Measurements from ENCODE around the gene ZDHHC1.
A peak's percentile ranks its signal among the peaks of the same experiment; 100 is the strongest.

Gene ZDHHC1

DNA sequence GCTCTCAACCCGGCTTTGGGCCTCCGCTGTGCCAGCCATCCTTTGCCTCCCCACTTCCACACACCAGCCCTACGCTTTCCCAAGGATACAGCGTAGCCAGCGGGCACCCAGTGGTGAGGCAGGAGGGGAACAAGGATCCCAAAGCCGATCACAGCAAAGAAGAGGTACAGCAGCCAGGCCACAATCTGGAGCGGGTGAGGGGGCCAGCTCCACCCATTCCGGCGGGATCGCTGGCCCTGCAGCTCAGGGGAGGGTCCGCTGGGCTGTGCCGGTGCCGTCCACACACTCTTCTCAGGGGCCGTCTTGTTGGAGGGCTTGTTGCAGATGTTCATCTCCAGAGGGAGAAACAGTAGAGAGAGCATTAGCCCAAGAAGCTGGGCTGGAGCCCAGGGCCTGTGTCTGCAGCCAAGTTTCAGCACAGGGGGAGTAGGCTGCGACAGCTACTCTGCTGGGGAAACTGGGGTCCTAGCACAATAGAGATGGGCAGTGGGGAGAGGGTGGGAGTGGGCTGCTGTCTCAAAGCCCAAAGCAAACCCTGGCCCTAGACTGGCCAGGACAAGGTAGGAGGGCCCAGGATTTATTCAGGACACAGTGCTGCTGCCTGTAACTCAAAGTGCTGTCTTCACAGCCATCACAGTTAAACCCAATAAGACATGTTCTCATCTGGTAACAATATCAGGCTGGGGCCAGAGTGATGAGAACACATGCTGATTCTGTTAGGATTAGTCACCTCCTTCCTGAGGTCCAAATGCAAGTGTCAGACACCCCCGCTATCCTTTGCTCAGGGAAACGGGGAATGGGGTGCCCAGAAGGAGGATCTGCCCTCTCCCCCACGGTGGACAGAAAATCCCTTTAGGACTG lies 9.9 kb downstream of the ZDHHC1 start:
- DNase-seq: peak; percentile 89

DNA sequence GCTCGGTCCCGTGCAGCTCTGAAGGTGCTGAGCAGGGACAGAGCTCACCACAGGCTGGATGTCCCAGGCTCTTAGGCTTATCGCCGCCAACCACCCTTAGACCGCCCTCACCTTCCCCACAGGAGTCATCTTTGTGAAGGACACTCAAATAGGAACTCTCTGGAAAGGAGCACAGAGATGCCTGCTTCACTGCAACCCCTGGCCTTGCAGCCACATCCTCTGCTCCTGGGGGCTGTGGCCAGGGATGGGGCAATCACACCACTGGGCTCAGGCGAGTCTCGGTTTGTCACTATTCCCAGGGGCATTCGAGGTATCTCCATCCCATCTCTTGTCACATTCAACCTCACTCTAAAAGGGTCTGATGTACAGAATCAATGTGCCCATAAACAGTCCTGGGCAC lies 10.9 kb downstream of the ZDHHC1 start:
- DNase-seq: no peak

DNA sequence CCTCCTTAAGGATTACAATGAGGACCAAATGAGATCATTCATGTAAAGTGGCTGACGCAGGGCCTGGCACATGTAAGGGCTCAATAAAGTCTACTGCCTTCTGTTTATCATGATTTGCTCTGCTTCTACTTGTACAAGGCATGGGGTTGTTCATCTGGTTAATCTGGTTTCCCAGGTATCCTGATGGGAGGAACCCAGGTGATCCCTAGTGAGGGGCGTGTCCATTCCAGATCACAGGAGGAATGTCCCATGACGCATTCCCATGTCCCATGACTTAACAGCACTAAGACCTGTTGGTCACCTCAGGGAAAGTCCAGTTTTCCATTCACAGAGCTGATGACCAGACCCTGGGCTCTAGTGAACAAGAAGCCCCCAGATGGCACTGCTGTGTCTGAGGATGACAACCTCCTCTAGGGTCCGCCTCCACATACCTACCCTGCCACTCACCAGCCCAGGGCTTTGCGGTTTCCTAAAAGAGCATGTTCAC lies 11.5 kb downstream of the ZDHHC1 start:
- DNase-seq: no peak

DNA sequence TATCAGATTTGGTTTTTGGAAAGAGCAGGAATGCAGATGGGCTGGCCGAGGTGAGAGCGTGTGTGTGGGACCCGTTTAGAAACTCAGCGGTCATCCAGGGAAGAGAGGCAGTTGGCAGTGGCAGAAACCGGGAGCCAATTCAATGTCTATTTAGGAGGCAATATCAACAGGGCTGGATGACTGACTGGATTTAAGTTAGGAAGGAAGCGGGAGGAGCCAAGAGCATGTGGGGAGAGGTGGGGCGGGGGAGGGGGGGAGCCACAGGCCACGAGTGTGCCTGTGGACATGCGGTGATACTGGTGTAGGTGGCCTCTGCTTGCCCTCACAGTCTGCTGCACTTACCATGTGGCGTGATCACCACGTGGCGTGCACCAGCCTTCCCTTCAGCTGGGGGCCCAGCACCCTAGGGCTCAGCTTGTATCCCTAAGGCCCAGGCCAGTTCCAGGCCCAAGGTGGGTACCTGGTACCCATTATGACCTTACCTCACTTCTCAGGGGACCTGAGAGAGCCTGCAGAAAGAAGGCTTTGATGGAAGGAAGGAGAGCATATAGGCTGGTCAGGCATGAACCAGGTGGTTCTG lies 12.2 kb downstream of the ZDHHC1 start:
- DNase-seq: no peak

DNA sequence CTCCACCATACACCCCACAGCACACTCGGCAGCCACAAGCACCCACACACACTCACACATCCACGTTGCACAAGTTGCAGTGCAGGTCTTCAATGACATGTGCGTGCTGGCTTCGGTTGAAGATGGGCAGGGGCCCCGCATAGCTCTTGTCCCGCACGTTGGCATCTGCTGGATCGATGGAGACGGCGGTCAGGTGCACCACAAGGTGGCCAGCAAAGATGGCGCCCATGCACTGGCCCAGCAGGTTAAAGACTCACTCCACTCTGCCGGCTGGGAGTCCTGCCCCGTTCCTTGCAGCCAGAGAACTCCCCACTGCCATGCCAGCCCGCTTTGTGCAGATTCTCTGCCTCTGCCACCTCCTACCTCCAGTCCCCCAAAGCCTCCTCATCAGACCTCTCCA lies 15.4 kb downstream of the ZDHHC1 start:
- no peak for DNase-seq

DNA sequence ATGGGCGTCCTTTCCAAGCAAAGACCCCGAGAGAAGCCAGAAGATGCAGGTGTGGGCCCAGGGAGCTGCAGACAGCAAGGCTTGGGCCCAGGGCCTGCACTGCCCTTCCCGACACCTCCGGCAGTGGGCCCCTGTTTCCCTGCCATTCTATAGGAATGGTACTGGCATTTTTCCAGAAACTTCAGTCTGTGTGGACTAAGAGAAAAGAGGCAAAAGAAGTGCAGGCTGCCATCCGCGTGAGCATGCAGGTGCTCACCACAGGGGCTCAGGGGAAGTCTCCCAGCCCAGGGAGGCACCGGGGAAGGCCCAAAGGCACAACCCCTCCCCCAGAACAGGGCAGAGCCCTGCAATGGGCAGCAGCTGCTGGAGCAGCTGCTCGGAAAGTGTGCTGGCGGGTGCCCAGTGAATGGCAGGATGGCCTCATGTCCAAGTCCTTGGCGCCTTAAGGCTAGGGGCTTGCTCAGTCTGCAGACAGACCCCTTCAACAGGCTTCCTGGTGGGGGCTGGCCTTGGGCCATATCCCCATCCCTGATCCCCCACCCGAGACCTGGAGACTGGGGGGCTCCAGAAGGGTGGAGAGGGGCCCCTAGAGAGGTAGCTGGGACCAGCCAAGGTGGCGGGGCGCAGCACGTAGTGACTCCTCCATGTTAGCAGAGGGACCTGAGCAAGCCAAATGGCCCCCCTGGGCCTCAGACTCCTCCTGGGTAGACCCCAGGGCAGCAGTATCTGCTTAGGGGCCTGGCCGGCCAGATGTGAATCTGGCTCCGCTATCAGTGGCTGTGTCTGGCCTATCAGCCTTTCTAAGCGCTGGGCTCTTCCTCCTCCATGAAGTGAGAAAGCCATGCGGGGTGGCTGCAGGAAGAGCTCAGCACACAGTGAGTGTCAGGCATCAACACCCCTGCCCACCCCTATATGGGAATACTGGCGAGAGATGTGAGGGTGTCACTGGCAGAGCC lies 16.2 kb downstream of the ZDHHC1 start:
- no peak for DNase-seq

DNA sequence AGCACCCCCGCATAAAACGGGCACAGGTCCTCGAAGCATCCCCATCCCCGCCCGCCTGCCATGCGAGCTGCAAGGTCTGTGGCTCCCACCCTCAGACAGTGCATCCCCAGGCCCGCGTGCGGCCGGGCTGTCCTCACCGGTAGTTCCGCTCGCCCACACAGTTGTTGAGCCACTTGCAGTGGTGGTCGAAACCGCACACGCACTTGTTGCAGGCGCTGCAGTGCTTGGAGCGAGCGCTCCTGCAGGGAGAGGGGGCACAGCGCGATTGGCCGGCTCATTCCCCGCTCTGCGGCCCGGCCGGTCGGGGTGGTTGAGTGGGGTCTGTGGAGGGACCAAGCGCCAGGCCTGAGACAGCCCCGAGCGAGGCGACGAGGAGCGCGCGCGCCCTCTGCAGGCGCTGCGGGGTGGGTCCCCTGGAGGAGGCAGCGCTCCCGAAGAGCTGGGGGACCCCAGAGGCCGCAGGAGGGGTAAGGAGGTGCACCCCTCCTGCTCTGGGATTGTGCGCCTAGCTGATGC lies 17.0 kb downstream of the ZDHHC1 start:
- no peak for DNase-seq

DNA sequence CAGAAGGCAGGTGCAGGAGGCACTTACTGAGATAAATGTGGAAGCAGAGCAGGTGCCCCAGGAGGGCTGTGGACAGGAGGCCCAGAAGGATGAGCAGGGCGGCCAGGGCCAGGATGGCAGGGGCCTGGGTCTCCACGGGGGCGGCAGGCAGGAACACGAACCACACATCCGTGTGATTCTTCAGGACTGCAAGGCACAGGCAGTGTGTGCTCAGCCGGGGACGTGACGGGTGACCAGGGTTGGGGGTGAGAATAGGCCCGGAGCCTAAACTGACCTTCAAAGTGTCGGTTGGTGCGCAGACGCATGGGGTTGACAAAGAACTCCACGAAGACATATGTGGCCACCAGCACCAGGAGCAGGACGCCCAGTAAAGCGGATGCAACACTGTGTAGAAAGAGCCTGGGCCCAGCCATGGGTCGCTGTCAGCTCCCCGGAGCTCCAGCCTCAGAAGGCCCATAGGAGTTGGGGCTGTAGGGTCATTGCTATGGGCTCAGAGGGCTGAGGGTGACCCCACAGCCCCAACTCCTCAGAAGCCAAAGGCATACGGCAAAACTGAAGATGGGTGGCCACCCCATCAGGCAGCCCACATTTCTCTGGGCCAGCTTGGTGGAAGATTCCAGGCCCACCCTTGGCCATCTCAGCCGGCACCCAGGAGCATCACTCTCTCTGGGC lies 17.6 kb downstream of the ZDHHC1 start:
- DNase-seq: no peak

DNA sequence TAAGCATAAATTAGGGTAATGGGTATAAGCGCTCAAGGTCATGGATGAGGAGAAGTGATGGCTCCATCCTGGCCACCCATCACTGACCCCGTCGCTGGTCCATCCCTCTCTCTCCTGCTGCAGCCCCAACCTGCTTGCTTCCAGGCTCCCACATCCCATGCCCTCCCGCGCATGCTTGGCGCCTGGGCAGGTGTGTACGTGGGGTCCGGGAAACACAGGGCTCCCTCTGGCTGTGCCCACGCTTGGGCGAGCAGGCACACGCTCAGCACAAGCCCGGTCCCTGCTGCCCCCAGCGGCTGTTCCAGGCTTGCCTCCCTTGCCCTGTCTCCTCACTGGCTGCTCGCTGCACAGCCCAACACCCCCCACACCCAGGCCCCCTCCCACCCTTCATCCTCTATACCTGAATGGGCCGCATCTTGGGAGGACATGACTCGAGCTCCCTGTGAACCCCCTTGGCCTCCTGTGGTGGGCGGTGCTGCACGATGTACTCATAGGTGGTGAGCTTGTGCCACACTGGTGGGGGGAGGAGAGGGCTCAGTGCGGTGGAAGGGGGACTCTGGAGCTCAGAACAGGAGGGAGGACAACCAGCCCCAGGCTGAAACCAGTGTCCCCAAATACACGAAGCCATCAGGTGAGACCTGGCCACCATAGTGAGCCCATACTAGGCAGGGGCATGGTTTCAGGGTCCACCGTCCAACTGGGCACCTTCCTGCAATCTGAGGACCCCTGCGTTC lies 18.3 kb downstream of the ZDHHC1 start:
- no peak for DNase-seq

DNA sequence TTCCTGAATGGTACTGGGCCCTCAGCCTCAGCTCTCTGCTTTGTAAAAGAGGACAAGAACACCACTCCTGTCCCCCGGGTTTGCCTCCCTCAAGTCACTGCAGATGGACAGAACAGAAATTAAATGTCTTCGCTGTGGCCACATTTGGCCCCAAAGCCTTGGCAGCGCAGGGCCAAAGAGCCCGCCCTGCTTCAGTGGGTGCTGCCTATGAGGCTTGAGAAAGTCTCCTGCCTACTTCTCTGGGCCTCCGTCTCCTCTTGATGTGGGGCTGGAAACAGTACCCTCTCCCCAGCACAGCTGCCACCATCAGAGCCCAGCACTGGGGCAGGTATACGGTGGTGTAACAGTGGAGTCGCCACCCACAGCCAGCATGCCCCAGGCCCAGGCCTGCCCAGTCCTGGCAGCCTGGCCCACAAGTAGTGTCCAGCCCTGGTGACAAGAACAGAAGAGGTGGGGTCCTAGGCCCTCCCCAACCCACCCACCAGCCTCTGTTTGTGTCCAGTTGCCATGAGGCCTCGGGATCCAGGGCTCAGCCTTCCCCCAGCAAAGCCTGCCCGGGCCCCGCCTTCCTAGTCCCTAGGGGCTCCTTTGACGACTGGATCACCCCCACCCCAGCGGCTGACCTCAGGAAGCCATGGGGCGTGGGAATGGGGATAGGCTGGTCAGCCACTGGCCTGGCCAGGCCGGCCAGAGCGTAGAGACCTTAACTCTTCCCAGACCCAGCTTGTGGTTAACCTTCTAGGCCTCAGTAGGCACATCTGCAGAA lies 19.1 kb downstream of the ZDHHC1 start:
- no peak for DNase-seq

DNA sequence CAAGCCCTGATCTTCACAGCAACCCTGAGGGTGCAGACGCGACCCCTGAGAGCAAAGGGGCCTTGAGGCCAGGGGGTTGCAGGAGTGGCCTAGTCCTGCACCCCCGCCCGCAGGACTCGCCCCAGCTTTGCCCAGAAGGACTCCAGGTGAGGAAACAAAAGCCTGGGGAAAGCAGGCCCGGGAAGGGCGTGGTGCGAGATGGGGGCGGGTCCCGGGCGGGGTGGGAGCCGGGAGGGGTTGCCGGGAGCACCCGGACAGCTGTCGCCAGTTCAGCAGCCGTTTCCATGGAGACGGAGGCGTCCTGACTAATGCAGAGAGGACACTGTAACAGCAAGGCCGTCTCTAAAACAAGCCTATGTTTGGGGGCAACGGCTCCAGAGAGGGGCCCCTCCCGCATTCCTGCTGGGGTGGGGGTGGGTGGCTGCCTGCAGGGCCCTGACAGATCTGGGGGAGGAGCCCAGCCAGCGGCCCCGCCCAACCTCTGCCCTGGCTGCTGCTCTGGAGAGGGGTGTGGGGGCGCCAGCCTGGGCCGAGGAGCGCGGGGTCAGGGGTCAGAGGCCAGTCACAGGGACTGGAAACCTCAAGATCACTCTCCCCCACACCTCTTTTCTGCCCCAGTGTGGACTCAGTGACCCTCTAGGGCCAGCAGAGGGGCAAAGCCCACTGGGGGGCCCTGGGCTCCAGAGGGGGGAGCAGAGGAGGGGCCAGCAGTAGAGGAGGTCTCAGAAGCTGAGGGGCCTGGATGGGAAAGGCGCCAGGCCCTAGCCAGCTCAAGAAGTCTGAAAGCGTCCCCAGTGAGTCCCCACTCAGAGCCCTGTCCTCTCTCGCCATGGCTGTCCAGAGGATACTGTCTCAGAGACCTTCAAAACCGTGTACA lies 19.9 kb downstream of the ZDHHC1 start:
- DNase-seq: peak; percentile 83

DNA sequence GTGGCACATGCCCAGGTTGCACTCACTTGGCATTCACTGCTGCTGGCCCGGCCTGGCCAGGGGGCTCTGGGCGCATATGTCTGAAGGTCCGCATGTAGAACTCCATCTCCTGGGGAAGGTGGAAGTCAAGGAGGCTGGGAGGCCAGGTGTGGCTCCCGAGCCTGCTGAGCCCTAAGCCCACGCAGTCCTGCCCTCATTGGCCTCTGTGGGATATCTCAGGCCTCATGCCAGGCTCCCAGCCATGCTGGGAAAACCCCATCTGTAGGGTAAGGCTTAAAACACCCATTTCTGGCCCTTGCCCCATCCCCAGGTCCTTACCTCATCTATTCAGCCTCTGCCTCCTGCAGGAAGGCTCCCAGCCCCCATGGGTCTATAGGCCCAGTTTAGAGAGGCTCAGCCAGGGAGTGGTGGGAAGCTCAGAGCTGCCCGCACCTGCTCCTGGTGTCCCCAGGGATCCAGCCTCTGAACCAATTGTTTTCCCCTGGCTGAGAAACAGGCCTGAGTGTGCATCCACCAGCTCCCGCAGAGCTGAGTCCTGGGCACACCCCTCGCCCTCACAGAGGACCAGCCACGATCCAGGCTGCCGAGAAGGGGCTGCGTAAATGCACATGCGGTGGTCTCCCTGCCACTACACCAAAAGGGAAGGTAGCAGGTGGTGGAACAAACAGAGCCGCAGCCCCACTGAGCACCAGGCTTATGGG lies 20.7 kb downstream of the ZDHHC1 start:
- no peak for DNase-seq

DNA sequence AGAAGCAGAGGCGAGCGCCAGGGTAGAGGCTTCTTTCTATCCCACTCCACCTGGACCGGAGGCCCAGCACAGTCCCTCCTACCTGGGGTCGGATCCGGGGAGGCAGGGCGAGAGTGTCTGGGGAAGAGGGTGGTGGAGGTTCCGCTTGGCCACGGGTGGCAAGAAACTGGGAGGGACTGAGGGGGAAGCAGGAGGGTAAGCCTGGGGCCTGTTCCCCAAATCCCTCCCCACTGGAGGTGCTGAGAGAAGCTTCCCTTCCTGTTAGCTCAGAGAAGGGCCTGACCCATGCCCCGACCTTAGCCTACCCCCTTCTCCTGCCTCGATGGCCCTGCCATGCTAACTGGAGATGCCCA lies 21.2 kb downstream of the ZDHHC1 start:
- DNase-seq: no peak

DNA sequence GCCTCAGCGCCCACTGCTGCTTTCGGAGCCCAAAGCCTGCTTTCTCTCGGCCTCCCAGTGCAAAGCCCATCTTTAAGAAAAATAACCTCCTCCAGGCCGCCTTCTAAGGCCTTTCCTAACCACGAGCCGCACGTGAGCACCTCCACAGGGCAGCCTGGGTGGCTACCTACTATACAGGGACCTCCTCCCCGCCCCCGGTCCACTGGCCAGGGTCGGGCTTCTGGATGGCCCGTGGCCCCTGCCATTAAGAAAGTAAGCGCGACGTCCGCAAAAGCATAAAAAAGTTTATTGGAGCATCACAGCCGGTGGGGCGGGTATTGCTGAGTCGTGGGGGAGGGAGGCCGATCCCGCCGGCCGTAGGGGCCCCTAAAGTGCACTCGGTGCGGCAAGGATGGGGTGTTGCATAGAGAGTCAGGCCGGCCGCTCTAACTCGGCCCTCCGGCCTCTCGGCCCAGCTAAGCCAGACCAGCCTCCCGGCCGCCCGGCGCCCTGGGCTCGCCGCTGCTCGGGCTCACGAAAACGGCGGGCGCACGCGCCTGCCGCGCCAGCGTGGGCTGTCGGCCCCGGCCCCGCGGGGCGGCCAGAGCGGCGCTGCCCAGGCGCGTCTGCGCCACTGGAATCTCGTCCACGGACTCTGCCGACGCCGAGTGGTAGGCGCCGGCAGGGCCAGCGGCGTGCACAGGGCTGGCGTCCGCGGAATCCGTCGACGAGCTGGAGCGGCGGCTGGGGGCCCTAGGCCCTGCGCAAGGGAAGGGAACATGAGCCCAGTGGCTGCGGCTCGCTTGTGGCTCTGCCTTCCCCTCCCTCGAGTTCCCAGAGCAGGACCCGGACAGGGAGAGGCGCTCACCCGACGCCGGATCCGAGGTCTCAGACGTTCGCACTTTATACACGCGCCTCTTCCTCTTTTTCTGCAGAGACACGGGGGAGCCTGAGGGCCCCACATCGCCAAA lies 21.8 kb downstream of the ZDHHC1 start:
- DNase-seq: no peak

DNA sequence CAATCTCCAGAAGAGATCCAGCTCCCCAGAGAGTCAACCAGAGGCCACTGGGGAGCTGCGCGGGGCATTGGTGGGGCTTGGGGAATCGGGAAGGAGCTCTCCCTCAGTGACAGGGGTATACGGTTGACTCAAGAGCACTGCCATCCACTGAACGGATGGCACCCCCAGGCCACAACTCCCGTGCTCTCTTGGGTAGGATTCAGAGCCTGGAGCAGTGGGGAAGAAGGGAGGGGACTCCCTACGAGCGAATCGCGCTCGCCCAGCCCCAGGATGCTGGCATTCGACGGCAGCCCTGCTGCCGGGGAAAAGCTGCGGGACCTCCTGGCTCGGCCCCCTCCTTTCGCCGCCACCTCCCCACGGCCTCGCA lies 22.5 kb downstream of the ZDHHC1 start:
- no peak for DNase-seq

DNA sequence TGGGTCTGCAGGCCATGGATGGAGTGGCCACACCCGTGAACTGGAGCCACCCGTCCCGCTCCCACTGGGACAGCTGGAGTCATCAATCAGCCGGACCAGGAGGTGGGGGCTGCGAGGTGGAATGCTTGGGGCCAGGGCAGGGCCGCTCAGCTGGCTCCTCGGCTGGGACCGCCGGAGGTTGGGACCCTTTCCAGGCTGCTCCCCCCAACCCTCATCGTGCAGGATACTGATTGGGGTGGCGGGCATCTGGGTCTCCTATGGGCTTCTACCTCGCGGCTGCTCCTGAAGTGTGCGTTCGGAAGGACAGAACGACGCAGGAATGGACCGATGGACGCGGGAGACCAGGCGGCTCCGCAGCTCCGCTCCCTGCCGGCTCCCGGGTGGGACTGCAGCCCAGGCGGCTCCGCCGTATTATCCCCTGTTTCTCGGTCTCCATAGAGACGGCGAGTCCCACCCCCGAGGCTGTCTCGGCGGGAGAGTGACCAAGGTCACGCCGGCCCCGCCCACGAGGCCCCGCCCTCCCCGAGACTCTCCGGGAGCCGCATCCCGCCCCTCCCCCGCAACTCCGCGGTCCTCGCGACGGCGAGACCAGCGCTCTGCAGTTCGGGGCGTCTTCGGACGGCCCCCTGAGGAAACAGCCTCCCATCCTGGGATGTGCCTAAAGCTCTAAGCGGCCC lies 23.0 kb downstream of the ZDHHC1 start, which contains the start of gene TPPP3:
Gene TPPP3, minus strand, starts transcription at position 388 of the 677 bp plus-strand sequence. CDS start 2,387 bp downstream, outside the sequence.
- DNase-seq: peak; percentile 69

DNA sequence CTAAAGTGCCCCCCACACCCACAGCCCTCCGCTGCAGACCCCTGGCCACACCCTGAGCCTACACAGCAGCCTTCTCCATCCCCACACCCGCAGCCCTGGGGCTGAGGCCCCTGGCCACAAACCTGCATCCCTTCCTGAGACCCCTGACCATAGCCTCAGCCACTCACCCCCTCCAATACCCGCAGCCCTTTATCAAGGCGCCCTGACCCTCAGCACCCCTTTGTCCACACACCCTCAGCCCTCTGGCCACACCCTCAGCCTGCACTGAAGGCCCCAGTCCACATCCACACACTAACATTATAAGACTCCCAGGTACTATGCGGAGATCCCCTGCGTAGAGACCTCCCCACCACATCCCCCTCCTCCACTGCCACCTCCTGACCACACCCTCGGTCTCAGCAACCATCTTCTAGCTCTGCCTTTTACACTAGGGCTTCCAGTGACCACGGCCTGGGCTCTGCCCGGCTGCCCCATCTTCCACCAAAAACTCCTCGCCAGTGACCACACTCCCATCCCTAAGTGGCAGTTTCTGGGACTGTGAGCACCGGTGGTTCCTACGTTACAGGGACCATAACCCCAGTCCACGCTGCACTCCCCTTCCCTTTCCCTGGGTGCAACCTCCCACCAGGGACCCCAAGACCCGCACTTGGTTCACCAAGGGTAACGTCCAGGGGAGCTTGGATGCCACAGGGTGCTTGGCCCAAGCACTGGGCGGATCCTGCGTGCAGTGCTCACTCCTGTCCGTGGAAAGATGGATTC lies 23.8 kb downstream of the ZDHHC1 start:
- DNase-seq: no peak

Data from fibroblast of skin of right quadriceps (primary cell).